Naive B cell (primary cell): Measurements from ENCODE around the gene CASR. TPM values are rescaled to one million over a fixed set of nuclear protein-coding genes. Genes with fewer than 3 reads are reported as not detected.

Experiments
- ATAC-seq, 2 donors: fragments of 150-1000 bp; cut with Tn5 transposase; 2 replicates each; pipeline ENCODE4 v1.10.0; 2021; ENCODE audit warnings: low read depth in 2 of 2, mild to moderate bottlenecking in 2 of 2, moderate library complexity in 2 of 2
- DNase-seq: peaks from one replicate; pipeline ENCODE4 v3.0.0; 2022
- H3K27ac Mint-ChIP-seq, 6 donors: one replicate each; pipeline ENCODE4 v1.8.0; 2020 to 2022; ENCODE audit warnings: mild to moderate bottlenecking in 6 of 6, mixed read lengths in 6 of 6, moderate library complexity in 5 of 6, inconsistent platforms in 2 of 6
- H3K27me3 Mint-ChIP-seq, 3 donors: one replicate each; pipeline ENCODE4 v1.8.0; 2021 to 2022; ENCODE audit warnings: mixed read lengths in 3 of 3, mild to moderate bottlenecking in 1 of 3
- H3K36me3 Mint-ChIP-seq, 2 donors: one replicate each; pipeline ENCODE4 v1.8.0; 2020 to 2022; ENCODE audit warnings: mixed read lengths in 2 of 2, inconsistent platforms in 1 of 2, mild to moderate bottlenecking in 1 of 2
- H3K4me1 Mint-ChIP-seq, 3 donors: one replicate each; pipeline ENCODE4 v1.8.0; 2020 to 2022; ENCODE audit warnings: mixed read lengths in 3 of 3, inconsistent platforms in 1 of 3, mild to moderate bottlenecking in 1 of 3, moderate library complexity in 1 of 3
- H3K4me3 Mint-ChIP-seq, 8 donors: one replicate each; pipeline ENCODE4 v1.8.0; 2020 to 2022; ENCODE audit warnings: mild to moderate bottlenecking in 8 of 8, mixed read lengths in 8 of 8, moderate library complexity in 8 of 8, inconsistent platforms in 2 of 8
- H3K9me3 Mint-ChIP-seq, 7 donors: one replicate each; pipeline ENCODE4 v1.8.0; 2020 to 2022; ENCODE audit warnings: mixed read lengths in 7 of 7, mild to moderate bottlenecking in 5 of 7, inconsistent platforms in 2 of 7, moderate library complexity in 1 of 7
- polyA plus RNA-seq, 6 donors: library from polyadenylated mRNA; unstranded; fragments of 300-500 nt; fragmentation: Illumina TruSeq; gene quantifications; one replicate each; pipeline ENCODE4 v1.2.3, GENCODE V29; 2021; ENCODE audit warnings: low read depth in 6 of 6

CASR gene
- polyA plus RNA-seq, 6 donors from 2014 or later, result not detected

DNA sequence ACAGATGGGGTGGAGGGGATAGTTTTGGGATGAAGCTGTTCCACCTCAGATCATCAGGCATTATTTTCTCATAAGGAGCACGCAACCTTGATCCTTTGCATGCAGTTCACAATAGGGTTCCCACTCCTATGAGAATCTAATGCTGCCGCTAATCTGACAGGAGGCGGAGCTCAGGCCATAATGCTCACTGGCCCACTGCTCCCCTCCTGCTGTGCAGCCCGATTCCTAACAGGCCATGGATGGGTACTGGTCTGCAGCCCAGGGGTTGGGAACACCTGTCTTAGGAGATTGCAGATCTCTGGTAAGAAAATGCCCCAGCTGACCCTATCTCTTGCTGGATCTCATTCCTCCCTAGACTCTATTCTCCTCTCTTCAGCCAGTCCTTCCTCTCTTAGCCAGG is 148.4 kb downstream of the CASR start:
- Mint-ChIP-seq H3K27ac (no peak overlapping the region), H3K36me3 (no peaks in the 10 kb centered on the region), H3K9me3 (no peaks in the 10 kb centered on the region), H3K27me3 (peaks cover 15 to 27% (median 25%) of the 10 kb centered on the region in 3 donors), H3K4me3 (no peak overlapping the region), H3K4me1 (no peaks in the 10 kb centered on the region)
- ATAC-seq (no peak), DNase-seq (no peak)

- Mint-ChIP-seq H3K36me3 (no peaks in the 10 kb centered on the region), H3K27me3 (peaks cover 15 to 27% (median 25%) of the 10 kb centered on the region in 3 donors), H3K9me3 (no peaks in the 10 kb centered on the region), H3K4me1 (no peaks in the 10 kb centered on the region), H3K27ac (no peak overlapping the region), H3K4me3 (no peak overlapping the region)
- DNase-seq (no peak), ATAC-seq (no peak)
Measured at GRCh38 chr3:122332551-122332950, 149.1 kb downstream of the CASR start.

Other genes starting within 250 kb of the CASR start
- gene ILDR1, start 161.4 kb upstream of the CASR start, polyA plus RNA-seq, result 1 to 10 TPM in 2 of 6 donors, under 1 TPM in 3, not detected in 1; 0.18 to 1.6 (median 0.67) TPM
- 10 to 100 TPM; 18.0 to 61.4 (median 45.4) TPM for gene CD86, start 128.3 kb upstream of the CASR start, polyA plus RNA-seq
- gene CSTA, start 141.6 kb downstream of the CASR start, polyA plus RNA-seq, result 1 to 10 TPM in 1 of 6 donors, under 1 TPM in 3, not detected in 2; 0.57 to 2.5 (median 0.67) TPM
- 10 to 100 TPM in 5 of 6 donors, under 1 TPM in 1; 0.77 to 28.5 (median 22.2) TPM for gene MIX23, start 199.6 kb downstream of the CASR start, polyA plus RNA-seq
- gene FAM162A, start 200.5 kb downstream of the CASR start, polyA plus RNA-seq, result 10 to 100 TPM; 54.9 to 99.9 (median 71.2) TPM
- 1 to 10 TPM in 5 of 6 donors, not detected in 1; 1.8 to 3.1 (median 2.6) TPM for gene WDR5B, start 232.4 kb downstream of the CASR start, polyA plus RNA-seq